ENCODE data around the gene PLAAT4. TPM values are rescaled to one million over a fixed set of nuclear protein-coding genes. Genes with fewer than 3 reads are reported as not detected.

The PLAAT4 gene
- 100 to 1,000 TPM in 1 of 2 donors, 10 to 100 TPM in 1; 60.6 to 101 TPM for total RNA-seq

- H3K27me3 Mint-ChIP-seq (ENCODE audit: low read depth): no peaks in the 10 kb centered on the region
- ATAC-seq (replicated peaks in 1 of 2) (peak; percentile 41 to 42), DNase-seq (peak; percentile 18 to 35)
- H3K4me1 Mint-ChIP-seq (ENCODE audit: low read depth): peaks cover 85% of the 10 kb centered on the region
- no peaks in the 10 kb centered on the region for H3K9me3 Mint-ChIP-seq
- no peaks in the 10 kb centered on the region for H3K36me3 Mint-ChIP-seq (ENCODE audit: insufficient read depth in 2 of 2)
- H3K4me3 Mint-ChIP-seq: peak within 1 kb of the TSS; percentile 84 to 91
- H3K27ac Mint-ChIP-seq: peak within 1 kb of the TSS; percentile 83
These were observed at the start of gene PLAAT4 for GRCh38 chr11:63536669-63537292. TSS of gene PLAAT4 (plus strand) at chr11:63536808. CDS start at chr11:63536869, 61 bp downstream.

- Mint-ChIP-seq H3K9me3 (peaks cover 12 to 15% of the 10 kb centered on the region in 2 donors), H3K4me3 (no peak overlapping the region), H3K4me1 (ENCODE audit: low read depth) (peaks cover 16% of the 10 kb centered on the region), H3K36me3 (ENCODE audit: insufficient read depth in 2 of 2) (peaks cover 12 to 17% of the 10 kb centered on the region in 2 donors), H3K27me3 (ENCODE audit: low read depth) (peaks cover 38% of the 10 kb centered on the region), H3K27ac (no peak overlapping the region)
- no peak for DNase-seq
- no peak for ATAC-seq (replicated peaks in 1 of 2)
These were observed 47.8 kb upstream of the PLAAT4 start for GRCh38 chr11:63488789-63489188.

GRCh38 chr11:63489879-63490278, 46.7 kb upstream of the PLAAT4 start:
- Mint-ChIP-seq H3K27ac (no peak overlapping the region), H3K27me3 (ENCODE audit: low read depth) (peaks cover 45% of the 10 kb centered on the region), H3K9me3 (peaks cover 5 to 7% of the 10 kb centered on the region in 2 donors), H3K36me3 (ENCODE audit: insufficient read depth in 2 of 2) (peaks cover 8% of the 10 kb centered on the region in 2 donors), H3K4me1 (ENCODE audit: low read depth) (peaks cover 16% of the 10 kb centered on the region), H3K4me3 (peak overlapping the region; percentile 43 to 56)
- ATAC-seq (replicated peaks in 1 of 2): no peak
- no peak for DNase-seq

GRCh38 chr11:63490551-63491239, 45.9 kb upstream of the PLAAT4 start, which contains the start of gene PLAAT5:
TSS of gene PLAAT5 (minus strand) at chr11:63491167. CDS start at chr11:63491034, 133 bp downstream.
- Mint-ChIP-seq H3K4me1 (ENCODE audit: low read depth) (peaks cover 16% of the 10 kb centered on the region), H3K27me3 (ENCODE audit: low read depth) (peaks cover 45% of the 10 kb centered on the region), H3K27ac (no peak within 1 kb of the TSS), H3K9me3 (peaks cover under 1 to 3% of the 10 kb centered on the region in 2 donors), H3K36me3 (ENCODE audit: insufficient read depth in 2 of 2) (peaks cover 0 to 4% of the 10 kb centered on the region in 2 donors), H3K4me3 (peak within 1 kb of the TSS; percentile 83 to 91)
- ATAC-seq (replicated peaks in 1 of 2) (peak; percentile 59 to 61), DNase-seq (peak; percentile 31 to 41)

- H3K36me3 Mint-ChIP-seq (ENCODE audit: insufficient read depth in 2 of 2): peaks cover 0 to 2% of the 10 kb centered on the region in 2 donors
- no peaks in the 10 kb centered on the region for H3K9me3 Mint-ChIP-seq
- H3K4me3 Mint-ChIP-seq: peak overlapping the region; percentile 83 to 91
- H3K27me3 Mint-ChIP-seq (ENCODE audit: low read depth): peaks cover 45% of the 10 kb centered on the region
- peaks cover 16% of the 10 kb centered on the region for H3K4me1 Mint-ChIP-seq (ENCODE audit: low read depth)
- DNase-seq (no peak), ATAC-seq (replicated peaks in 1 of 2) (peak; percentile 4 to 17)
- H3K27ac Mint-ChIP-seq: no peak overlapping the region
These were observed 45.4 kb upstream of the PLAAT4 start for GRCh38 chr11:63491240-63491587.

GRCh38 chr11:63491636-63492372, 44.8 kb upstream of the PLAAT4 start:
- H3K4me3 Mint-ChIP-seq: peak overlapping the region; percentile 83 to 91
- DNase-seq (no peak), ATAC-seq (replicated peaks in 1 of 2) (peak; percentile 91 to 92)
- H3K9me3 Mint-ChIP-seq: no peaks in the 10 kb centered on the region
- H3K36me3 Mint-ChIP-seq (ENCODE audit: insufficient read depth in 2 of 2): peaks cover 0 to 2% of the 10 kb centered on the region in 2 donors
- peaks cover 47% of the 10 kb centered on the region for H3K27me3 Mint-ChIP-seq (ENCODE audit: low read depth)
- peaks cover 16% of the 10 kb centered on the region for H3K4me1 Mint-ChIP-seq (ENCODE audit: low read depth)
- H3K27ac Mint-ChIP-seq: no peak overlapping the region

- Mint-ChIP-seq H3K4me3 (peak overlapping the region; percentile 83 to 91), H3K4me1 (ENCODE audit: low read depth) (peaks cover 16% of the 10 kb centered on the region), H3K27ac (no peak overlapping the region), H3K27me3 (ENCODE audit: low read depth) (peaks cover 51% of the 10 kb centered on the region), H3K9me3 (no peaks in the 10 kb centered on the region), H3K36me3 (ENCODE audit: insufficient read depth in 2 of 2) (peaks cover 0 to 2% of the 10 kb centered on the region in 2 donors)
- no peak for ATAC-seq (replicated peaks in 1 of 2)
- DNase-seq: no peak
These were observed 44.2 kb upstream of the PLAAT4 start for GRCh38 chr11:63492441-63492840.

- H3K4me1 Mint-ChIP-seq (ENCODE audit: low read depth): peaks cover 16% of the 10 kb centered on the region
- no peak overlapping the region for H3K4me3 Mint-ChIP-seq
- DNase-seq (no peak), ATAC-seq (replicated peaks in 1 of 2) (no peak)
- H3K27me3 Mint-ChIP-seq (ENCODE audit: low read depth): peaks cover 47% of the 10 kb centered on the region
- peaks cover 0 to 2% of the 10 kb centered on the region in 2 donors for H3K36me3 Mint-ChIP-seq (ENCODE audit: insufficient read depth in 2 of 2)
- no peak overlapping the region for H3K27ac Mint-ChIP-seq
- H3K9me3 Mint-ChIP-seq: no peaks in the 10 kb centered on the region
These were observed 43.5 kb upstream of the PLAAT4 start for GRCh38 chr11:63493127-63493526.

- Mint-ChIP-seq H3K4me3 (no peak overlapping the region), H3K9me3 (peaks cover 2 to 3% of the 10 kb centered on the region in 2 donors), H3K27me3 (ENCODE audit: low read depth) (peaks cover 34% of the 10 kb centered on the region), H3K4me1 (ENCODE audit: low read depth) (peaks cover 16% of the 10 kb centered on the region), H3K36me3 (ENCODE audit: insufficient read depth in 2 of 2) (peaks cover 5 to 12% of the 10 kb centered on the region in 2 donors), H3K27ac (no peak overlapping the region)
- ATAC-seq (replicated peaks in 1 of 2) (no peak), DNase-seq (no peak)
These were observed 41.6 kb upstream of the PLAAT4 start for GRCh38 chr11:63494975-63495374.

- Mint-ChIP-seq H3K36me3 (ENCODE audit: insufficient read depth in 2 of 2) (peaks cover 12 to 20% of the 10 kb centered on the region in 2 donors), H3K4me1 (ENCODE audit: low read depth) (peaks cover 11% of the 10 kb centered on the region), H3K9me3 (peaks cover 8 to 9% of the 10 kb centered on the region in 2 donors), H3K4me3 (no peak overlapping the region), H3K27me3 (ENCODE audit: low read depth) (peaks cover 10% of the 10 kb centered on the region), H3K27ac (no peak overlapping the region)
- no peak for ATAC-seq (replicated peaks in 1 of 2)
- no peak for DNase-seq
These were observed 36.7 kb upstream of the PLAAT4 start for GRCh38 chr11:63499874-63500273.

- ATAC-seq (replicated peaks in 1 of 2) (no peak), DNase-seq (no peak)
- H3K27ac Mint-ChIP-seq: no peak overlapping the region
- no peak overlapping the region for H3K4me3 Mint-ChIP-seq
- H3K9me3 Mint-ChIP-seq: peaks cover 8 to 9% of the 10 kb centered on the region in 2 donors
- peaks cover 12 to 20% of the 10 kb centered on the region in 2 donors for H3K36me3 Mint-ChIP-seq (ENCODE audit: insufficient read depth in 2 of 2)
- peaks cover 14% of the 10 kb centered on the region for H3K4me1 Mint-ChIP-seq (ENCODE audit: low read depth)
- H3K27me3 Mint-ChIP-seq (ENCODE audit: low read depth): peaks cover 10% of the 10 kb centered on the region
These were observed 35.4 kb upstream of the PLAAT4 start for GRCh38 chr11:63501236-63501635.

- Mint-ChIP-seq H3K36me3 (ENCODE audit: insufficient read depth in 2 of 2) (peaks cover 12 to 20% of the 10 kb centered on the region in 2 donors), H3K4me1 (ENCODE audit: low read depth) (peaks cover 18% of the 10 kb centered on the region), H3K9me3 (peaks cover 8 to 9% of the 10 kb centered on the region in 2 donors), H3K27ac (no peak overlapping the region), H3K27me3 (ENCODE audit: low read depth) (peaks cover 4% of the 10 kb centered on the region), H3K4me3 (no peak overlapping the region)
- ATAC-seq (replicated peaks in 1 of 2) (no peak), DNase-seq (no peak)
These were observed 34.3 kb upstream of the PLAAT4 start for GRCh38 chr11:63502252-63502820.
